PC-3 (cell line): ENCODE data around the gene TECPR2. TPM values are rescaled to one million over a fixed set of nuclear protein-coding genes. Genes with fewer than 3 reads are reported as not detected.

ENCODE experiments used
- ATAC-seq: fragments of 200-7000 bp; cut with Tn5 transposase; 2 replicates; pipeline ENCODE4 v1.9.1; 2020; ENCODE audit warnings: mild to moderate bottlenecking, moderate library complexity
- BruUV-seq: library from RNA; stranded (reverse); fragments of 400-500 nt; replicated peaks from 2 replicates; lab custom pipeline; 2021; lab: Mats Ljungman, UMichigan
- CTCF ChIA-PET: fragments of 300-600 bp; sonication (Branson Sonifier 250); formaldehyde crosslinking; loops from one replicate; lab custom pipeline; 2022; ENCODE audit warnings: antibody characterized with exemption; lab: Charles Lee
- POLR2A ChIA-PET: fragments of 300-600 bp; sonication (Branson Sonifier 250); formaldehyde crosslinking; loops from one replicate; lab custom pipeline; 2022; ENCODE audit warnings: antibody characterized with exemption; ENCODE audit not compliant: unreplicated experiment; lab: Charles Lee
- DNase-seq: peaks from one replicate; pipeline ENCODE4 v3.0.0-alpha.2; 2015
- H2AFZ ChIP-seq: fragments of 300-600 bp; sonication (generic); 2 replicates; pipeline ENCODE4 v1.6.0; 2016; ENCODE audit warnings: antibody characterized with exemption, low read length
- H3F3A ChIP-seq: fragments of 300-600 bp; sonication (generic); one replicate; pipeline ENCODE4 v1.6.0; 2017; ENCODE audit warnings: antibody characterized with exemption, low read length, control low read depth, mild to moderate bottlenecking; ENCODE audit not compliant: unreplicated experiment
- H3K27ac ChIP-seq: fragments of 300-600 bp; sonication (generic); 2 replicates; pipeline ENCODE4 v1.5.1; 2016; ENCODE audit warnings: mild to moderate bottlenecking, low read length
- H3K27me3 ChIP-seq: fragments of 300-600 bp; sonication (generic); 2 replicates; pipeline ENCODE4 v1.6.1; 2016; ENCODE audit warnings: low read length, mixed read lengths
- H3K36me3 ChIP-seq: fragments of 300-600 bp; sonication (generic); 2 replicates; pipeline ENCODE4 v1.6.1; 2016; ENCODE audit warnings: low read depth, mixed run types, low read length, mixed read lengths
- H3K4me1 ChIP-seq: fragments of 300-600 bp; sonication (generic); 2 replicates; pipeline ENCODE4 v1.5.1; 2016; ENCODE audit warnings: low read length; ENCODE audit not compliant: insufficient read depth
- H3K4me2 ChIP-seq: fragments of 300-600 bp; sonication (generic); 2 replicates; pipeline ENCODE4 v1.6.0; 2016; ENCODE audit warnings: low read length
- H3K4me3 ChIP-seq: fragments of 300-600 bp; sonication (generic); 2 replicates; pipeline ENCODE4 v1.5.1; 2016; ENCODE audit warnings: mild to moderate bottlenecking, low read length, mixed read lengths
- H3K79me2 ChIP-seq: fragments of 300-600 bp; sonication (generic); 2 replicates; pipeline ENCODE4 v1.6.1; 2017; ENCODE audit warnings: low read length, mixed read lengths
- H3K9ac ChIP-seq: fragments of 300-600 bp; sonication (generic); 2 replicates; pipeline ENCODE4 v1.6.0; 2016; ENCODE audit warnings: mild to moderate bottlenecking, low read length
- H3K9me2 ChIP-seq: fragments of 300-600 bp; sonication (generic); replicated peaks from 2 replicates; pipeline ENCODE4 v1.6.1; 2016; ENCODE audit warnings: mixed run types, low read length, mixed read lengths
- H3K9me3 ChIP-seq: fragments of 300-600 bp; sonication (generic); 2 replicates; pipeline ENCODE4 v1.6.1; 2016; ENCODE audit warnings: low read length, mixed read lengths
- H4K20me1 ChIP-seq: fragments of 300-600 bp; sonication (generic); 2 replicates; pipeline ENCODE4 v1.6.1; 2016; ENCODE audit warnings: low read length, mixed read lengths
- EZH2 ChIP-seq: fragments of 300-600 bp; sonication (generic); IDR thresholded peaks from one replicate; pipeline ENCODE4 v1.6.1; 2017; ENCODE audit warnings: antibody characterized with exemption, mild to moderate bottlenecking, low read length; ENCODE audit not compliant: unreplicated experiment
- EZH2phosphoT487 ChIP-seq: fragments of 300-600 bp; sonication (generic); IDR thresholded peaks from 2 replicates; pipeline ENCODE4 v1.6.1; 2018; ENCODE audit warnings: mild to moderate bottlenecking, antibody characterized with exemption, low read length, borderline replicate concordance
- intact Hi-C: fragments of 100-400 bp; cut with micrococcal nuclease; formaldehyde crosslinking; loops from 2 replicates; pipeline ENCODE4 v1.9.0; 2023
- total RNA-seq: library from RNA; depleted of rRNA; stranded (reverse); fragments of >200 nt; gene quantifications from 2 replicates; pipeline ENCODE4 v1.2.3, GENCODE V29; 2014
- TF ChIP-seq, protein P1 (sequence below): fragments of 300-600 bp; sonication (generic); conservative IDR thresholded peaks from 2 replicates; pipeline ENCODE4 v1.5.1; 2017; ENCODE audit warnings: antibody characterized with exemption, low read depth, mild to moderate bottlenecking, low read length

Gene TECPR2
- total RNA-seq, 1 experiment from 2014 or later: 15.7 TPM

- Histone ChIP-seq H3K27me3 (no peaks in the 10 kb centered on the region), H3K4me2 (no peak overlapping the region), H4K20me1 (no peaks in the 10 kb centered on the region), H3K79me2 (no peaks in the 10 kb centered on the region), H3K9me2 (no peaks in the 10 kb centered on the region), H3K4me1 (no peaks in the 10 kb centered on the region), H3K36me3 (0 out of 2 replicates have a peak, but pooled peaks cover 3% of the 10 kb centered on the region), H3K27ac (no peak overlapping the region), H3F3A (no peaks in the 10 kb centered on the region), H3K4me3 (no peak overlapping the region), H3K9me3 (no peaks in the 10 kb centered on the region), H2AFZ (no peak overlapping the region), H3K9ac (no peak overlapping the region)
- intact Hi-C loops: no loop called here
- ChIA-PET CTCF (no interaction called here), POLR2A (no interaction called here)
- no peak for DNase-seq
- BruUV-seq: no TSS peak
- TF ChIP-seq EZH2phosphoT487 (no peak), EZH2 (no peak)
- TF ChIP-seq, protein P1, sequence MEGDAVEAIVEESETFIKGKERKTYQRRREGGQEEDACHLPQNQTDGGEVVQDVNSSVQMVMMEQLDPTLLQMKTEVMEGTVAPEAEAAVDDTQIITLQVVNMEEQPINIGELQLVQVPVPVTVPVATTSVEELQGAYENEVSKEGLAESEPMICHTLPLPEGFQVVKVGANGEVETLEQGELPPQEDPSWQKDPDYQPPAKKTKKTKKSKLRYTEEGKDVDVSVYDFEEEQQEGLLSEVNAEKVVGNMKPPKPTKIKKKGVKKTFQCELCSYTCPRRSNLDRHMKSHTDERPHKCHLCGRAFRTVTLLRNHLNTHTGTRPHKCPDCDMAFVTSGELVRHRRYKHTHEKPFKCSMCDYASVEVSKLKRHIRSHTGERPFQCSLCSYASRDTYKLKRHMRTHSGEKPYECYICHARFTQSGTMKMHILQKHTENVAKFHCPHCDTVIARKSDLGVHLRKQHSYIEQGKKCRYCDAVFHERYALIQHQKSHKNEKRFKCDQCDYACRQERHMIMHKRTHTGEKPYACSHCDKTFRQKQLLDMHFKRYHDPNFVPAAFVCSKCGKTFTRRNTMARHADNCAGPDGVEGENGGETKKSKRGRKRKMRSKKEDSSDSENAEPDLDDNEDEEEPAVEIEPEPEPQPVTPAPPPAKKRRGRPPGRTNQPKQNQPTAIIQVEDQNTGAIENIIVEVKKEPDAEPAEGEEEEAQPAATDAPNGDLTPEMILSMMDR: no peak
- ATAC-seq: no peak
Measured at GRCh38 chr14:102419716-102420115, 57.0 kb downstream of the TECPR2 start.

- Histone ChIP-seq H3K9ac (no peak overlapping the region), H3K27me3 (no peaks in the 10 kb centered on the region), H3K4me2 (no peak overlapping the region), H3K4me3 (no peak overlapping the region), H3K27ac (no peak overlapping the region), H3K4me1 (no peaks in the 10 kb centered on the region), H3K36me3 (no peaks in the 10 kb centered on the region), H3F3A (no peaks in the 10 kb centered on the region), H3K9me2 (no peaks in the 10 kb centered on the region), H2AFZ (no peak overlapping the region), H3K79me2 (no peaks in the 10 kb centered on the region), H3K9me3 (no peaks in the 10 kb centered on the region), H4K20me1 (no peaks in the 10 kb centered on the region)
- CTCF ChIA-PET: no interaction called here
- ATAC-seq: no peak
- DNase-seq: no peak
- intact Hi-C loops: no loop called here
- BruUV-seq: no TSS peak
- POLR2A ChIA-PET: no interaction called here
- TF ChIP-seq EZH2: no peak
- no peak for TF ChIP-seq EZH2phosphoT487
- TF ChIP-seq, protein P1: no peak
Measured at GRCh38 chr14:102421411-102422057, 58.8 kb downstream of the TECPR2 start.

- Histone ChIP-seq H3K9me2 (no peaks in the 10 kb centered on the region), H3K36me3 (peaks cover 8% of the 10 kb centered on the region; the same call in 1 of the 2 replicates), H3K27ac (no peak overlapping the region), H3K4me3 (no peak overlapping the region), H3K9ac (no peak overlapping the region), H3K4me1 (no peaks in the 10 kb centered on the region), H3K79me2 (no peaks in the 10 kb centered on the region), H3K4me2 (no peak overlapping the region), H4K20me1 (no peaks in the 10 kb centered on the region), H2AFZ (no peak overlapping the region), H3F3A (no peaks in the 10 kb centered on the region), H3K9me3 (no peaks in the 10 kb centered on the region), H3K27me3 (no peaks in the 10 kb centered on the region)
- no peak; the same call in 1 of the 2 replicates for ATAC-seq
- BruUV-seq: no TSS peak
- no peak for TF ChIP-seq EZH2
- no peak for TF ChIP-seq EZH2phosphoT487
- TF ChIP-seq, protein P1: no peak
- CTCF ChIA-PET: no interaction called here
- no peak for DNase-seq
- POLR2A ChIA-PET: no interaction called here
- intact Hi-C loops: no loop called here
Measured at GRCh38 chr14:102424520-102424919, 61.8 kb downstream of the TECPR2 start.
